IPS-18c (cell line): Measurements from ENCODE around the gene TEAD3.

ENCODE experiments used
- H3K4me3 ChIP-seq: 2 replicates; pipeline ENCODE4 v1.7.0; 2013; ENCODE audit warnings: low read depth, mild to moderate bottlenecking, low read length, moderate library complexity; ENCODE audit not compliant: insufficient read depth
- H3K9me3 ChIP-seq: one replicate; pipeline ENCODE4 v1.6.1; 2013; ENCODE audit warnings: mild to moderate bottlenecking, low read length, moderate library complexity; ENCODE audit not compliant: control insufficient read depth, insufficient read depth

TEAD3 gene

GRCh38 chr6:35486005-35486925 lies 10.6 kb downstream of the TEAD3 start:
- Histone ChIP-seq H3K4me3 (peak overlapping the region; percentile 39), H3K9me3 (no peaks in the 10 kb centered on the region)

GRCh38 chr6:35485402-35485877 lies 11.4 kb downstream of the TEAD3 start:
- Histone ChIP-seq H3K4me3 (peak overlapping the region; percentile 39; the same call in 1 of the 2 replicates), H3K9me3 (no peaks in the 10 kb centered on the region)

GRCh38 chr6:35484921-35485392 lies 11.9 kb downstream of the TEAD3 start:
- Histone ChIP-seq H3K4me3 (no peak overlapping the region; the same call in 1 of the 2 replicates), H3K9me3 (no peaks in the 10 kb centered on the region)

GRCh38 chr6:35483893-35484645 lies 12.8 kb downstream of the TEAD3 start:
- Histone ChIP-seq H3K9me3 (no peaks in the 10 kb centered on the region), H3K4me3 (no peak overlapping the region)

- Histone ChIP-seq H3K9me3 (no peaks in the 10 kb centered on the region), H3K4me3 (no peak overlapping the region)
Measured at GRCh38 chr6:35483490-35483889, 13.4 kb downstream of the TEAD3 start.

- Histone ChIP-seq H3K9me3 (no peaks in the 10 kb centered on the region), H3K4me3 (no peak overlapping the region)
Measured at GRCh38 chr6:35483062-35483461, 13.8 kb downstream of the TEAD3 start.

- no peaks in the 10 kb centered on the region for H3K9me3 ChIP-seq
Measured at GRCh38 chr6:35481226-35481625, 15.7 kb downstream of the TEAD3 start.

GRCh38 chr6:35480176-35480575 lies 16.7 kb downstream of the TEAD3 start:
- Histone ChIP-seq H3K9me3 (no peaks in the 10 kb centered on the region), H3K4me3 (no peak overlapping the region)

More at GRCh38 chr6:35481226-35481625, 15.7 kb downstream of the TEAD3 start:
- no peak overlapping the region for H3K4me3 ChIP-seq

GRCh38 chr6:35478259-35478658 lies 18.6 kb downstream of the TEAD3 start:
- no peaks in the 10 kb centered on the region for H3K9me3 ChIP-seq
- no peak overlapping the region for H3K4me3 ChIP-seq

- Histone ChIP-seq H3K4me3 (no peak overlapping the region), H3K9me3 (no peaks in the 10 kb centered on the region)
Measured at GRCh38 chr6:35477551-35478179, 19.2 kb downstream of the TEAD3 start.

- H3K4me3 ChIP-seq, result no peak overlapping the region
Measured at GRCh38 chr6:35477028-35477427, 19.9 kb downstream of the TEAD3 start.

GRCh38 chr6:35476004-35476403 lies 20.9 kb downstream of the TEAD3 start:
- no peaks in the 10 kb centered on the region for H3K9me3 ChIP-seq
- H3K4me3 ChIP-seq, result no peak overlapping the region

More at GRCh38 chr6:35477028-35477427, 19.9 kb downstream of the TEAD3 start:
- H3K9me3 ChIP-seq, result no peaks in the 10 kb centered on the region

GRCh38 chr6:35475573-35475972 lies 21.3 kb downstream of the TEAD3 start:
- Histone ChIP-seq H3K9me3 (no peaks in the 10 kb centered on the region), H3K4me3 (no peak overlapping the region)

- H3K9me3 ChIP-seq, result no peaks in the 10 kb centered on the region
- H3K4me3 ChIP-seq, result no peak overlapping the region
Measured at GRCh38 chr6:35474942-35475570, 21.8 kb downstream of the TEAD3 start.

GRCh38 chr6:35474131-35474941 lies 22.5 kb downstream of the TEAD3 start:
- Histone ChIP-seq H3K4me3 (no peak overlapping the region), H3K9me3 (no peaks in the 10 kb centered on the region)

GRCh38 chr6:35473850-35474130 lies 23.1 kb downstream of the TEAD3 start:
- no peak overlapping the region for H3K4me3 ChIP-seq
- no peaks in the 10 kb centered on the region for H3K9me3 ChIP-seq
